PC-3 (cell line): ENCODE results near the gene CDC34. TPM values are rescaled to one million over a fixed set of nuclear protein-coding genes. Genes with fewer than 3 reads are reported as not detected.

Experiments used
- ATAC-seq: fragments of 200-7000 bp; cut with Tn5 transposase; 2 replicates; pipeline ENCODE4 v1.9.1; 2020; ENCODE audit warnings: mild to moderate bottlenecking, moderate library complexity
- BruUV-seq: library from RNA; stranded (reverse); fragments of 400-500 nt; replicated peaks from 2 replicates; lab custom pipeline; 2021; lab: Mats Ljungman, UMichigan
- CTCF ChIA-PET: fragments of 300-600 bp; sonication (Branson Sonifier 250); formaldehyde crosslinking; loops from one replicate; lab custom pipeline; 2022; ENCODE audit warnings: antibody characterized with exemption; lab: Charles Lee
- POLR2A ChIA-PET: fragments of 300-600 bp; sonication (Branson Sonifier 250); formaldehyde crosslinking; loops from one replicate; lab custom pipeline; 2022; ENCODE audit warnings: antibody characterized with exemption; ENCODE audit not compliant: unreplicated experiment; lab: Charles Lee
- DNase-seq: peaks from one replicate; pipeline ENCODE4 v3.0.0-alpha.2; 2015
- H2AFZ ChIP-seq: fragments of 300-600 bp; sonication (generic); 2 replicates; pipeline ENCODE4 v1.6.0; 2016; ENCODE audit warnings: antibody characterized with exemption, low read length
- H3F3A ChIP-seq: fragments of 300-600 bp; sonication (generic); one replicate; pipeline ENCODE4 v1.6.0; 2017; ENCODE audit warnings: antibody characterized with exemption, low read length, control low read depth, mild to moderate bottlenecking; ENCODE audit not compliant: unreplicated experiment
- H3K27ac ChIP-seq: fragments of 300-600 bp; sonication (generic); 2 replicates; pipeline ENCODE4 v1.5.1; 2016; ENCODE audit warnings: mild to moderate bottlenecking, low read length
- H3K27me3 ChIP-seq: fragments of 300-600 bp; sonication (generic); 2 replicates; pipeline ENCODE4 v1.6.1; 2016; ENCODE audit warnings: low read length, mixed read lengths
- H3K36me3 ChIP-seq: fragments of 300-600 bp; sonication (generic); 2 replicates; pipeline ENCODE4 v1.6.1; 2016; ENCODE audit warnings: low read depth, mixed run types, low read length, mixed read lengths
- H3K4me1 ChIP-seq: fragments of 300-600 bp; sonication (generic); 2 replicates; pipeline ENCODE4 v1.5.1; 2016; ENCODE audit warnings: low read length; ENCODE audit not compliant: insufficient read depth
- H3K4me2 ChIP-seq: fragments of 300-600 bp; sonication (generic); 2 replicates; pipeline ENCODE4 v1.6.0; 2016; ENCODE audit warnings: low read length
- H3K4me3 ChIP-seq: fragments of 300-600 bp; sonication (generic); 2 replicates; pipeline ENCODE4 v1.5.1; 2016; ENCODE audit warnings: mild to moderate bottlenecking, low read length, mixed read lengths
- H3K79me2 ChIP-seq: fragments of 300-600 bp; sonication (generic); 2 replicates; pipeline ENCODE4 v1.6.1; 2017; ENCODE audit warnings: low read length, mixed read lengths
- H3K9ac ChIP-seq: fragments of 300-600 bp; sonication (generic); 2 replicates; pipeline ENCODE4 v1.6.0; 2016; ENCODE audit warnings: mild to moderate bottlenecking, low read length
- H3K9me2 ChIP-seq: fragments of 300-600 bp; sonication (generic); replicated peaks from 2 replicates; pipeline ENCODE4 v1.6.1; 2016; ENCODE audit warnings: mixed run types, low read length, mixed read lengths
- H3K9me3 ChIP-seq: fragments of 300-600 bp; sonication (generic); 2 replicates; pipeline ENCODE4 v1.6.1; 2016; ENCODE audit warnings: low read length, mixed read lengths
- H4K20me1 ChIP-seq: fragments of 300-600 bp; sonication (generic); 2 replicates; pipeline ENCODE4 v1.6.1; 2016; ENCODE audit warnings: low read length, mixed read lengths
- EZH2 ChIP-seq: fragments of 300-600 bp; sonication (generic); IDR thresholded peaks from one replicate; pipeline ENCODE4 v1.6.1; 2017; ENCODE audit warnings: antibody characterized with exemption, mild to moderate bottlenecking, low read length; ENCODE audit not compliant: unreplicated experiment
- EZH2phosphoT487 ChIP-seq: fragments of 300-600 bp; sonication (generic); IDR thresholded peaks from 2 replicates; pipeline ENCODE4 v1.6.1; 2018; ENCODE audit warnings: mild to moderate bottlenecking, antibody characterized with exemption, low read length, borderline replicate concordance
- intact Hi-C: fragments of 100-400 bp; cut with micrococcal nuclease; formaldehyde crosslinking; loops from 2 replicates; pipeline ENCODE4 v1.9.0; 2023
- total RNA-seq: library from RNA; depleted of rRNA; stranded (reverse); fragments of >200 nt; gene quantifications from 2 replicates; pipeline ENCODE4 v1.2.3, GENCODE V29; 2014
- TF ChIP-seq, protein P1 (sequence below): fragments of 300-600 bp; sonication (generic); conservative IDR thresholded peaks from 2 replicates; pipeline ENCODE4 v1.5.1; 2017; ENCODE audit warnings: antibody characterized with exemption, low read depth, mild to moderate bottlenecking, low read length

Gene CDC34
- total RNA-seq, 1 experiment from 2014 or later = 119 TPM

DNA sequence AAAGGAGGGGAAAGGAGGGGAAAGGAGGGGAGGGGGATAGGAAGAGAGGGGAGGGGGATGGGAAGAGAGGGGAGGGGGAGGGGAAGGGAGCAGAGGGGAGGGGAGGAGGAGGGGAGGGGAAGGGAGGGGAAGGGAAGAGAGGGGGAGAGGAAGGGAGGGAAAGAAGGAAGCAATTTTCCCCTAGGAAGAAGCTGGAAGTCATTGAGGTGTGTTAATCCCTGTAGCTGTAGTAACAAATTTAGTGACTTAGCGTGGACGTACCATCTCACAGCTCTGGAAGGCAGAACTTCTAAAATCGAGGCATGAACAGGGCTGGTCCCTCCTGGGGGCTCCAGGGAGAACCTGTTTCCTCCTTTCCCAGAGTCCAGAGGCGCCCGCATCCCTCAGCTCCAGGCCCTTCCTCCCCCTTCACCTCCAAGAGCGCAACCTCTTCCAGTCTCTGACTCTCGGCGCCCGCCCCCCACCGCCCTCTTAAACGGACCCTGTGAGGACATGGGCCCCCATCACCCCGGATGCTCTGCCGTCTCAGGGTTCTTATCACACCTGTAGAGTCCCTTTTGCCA is 5.6 kb upstream of the CDC34 start:
- intact Hi-C loops = no loop called here
- H3K36me3 ChIP-seq = no peaks in the 10 kb centered on the region
- no peak overlapping the region for H3K4me3 ChIP-seq
- H3K4me2 ChIP-seq = no peak overlapping the region
- H3K27me3 ChIP-seq = no peaks in the 10 kb centered on the region
- no peaks in the 10 kb centered on the region for H3K9me2 ChIP-seq
- POLR2A ChIA-PET = no interaction called here
- H3K9me3 ChIP-seq = no peaks in the 10 kb centered on the region
- no peak for TF ChIP-seq EZH2
- TF ChIP-seq EZH2phosphoT487 = no peak
- TF ChIP-seq, protein P1, sequence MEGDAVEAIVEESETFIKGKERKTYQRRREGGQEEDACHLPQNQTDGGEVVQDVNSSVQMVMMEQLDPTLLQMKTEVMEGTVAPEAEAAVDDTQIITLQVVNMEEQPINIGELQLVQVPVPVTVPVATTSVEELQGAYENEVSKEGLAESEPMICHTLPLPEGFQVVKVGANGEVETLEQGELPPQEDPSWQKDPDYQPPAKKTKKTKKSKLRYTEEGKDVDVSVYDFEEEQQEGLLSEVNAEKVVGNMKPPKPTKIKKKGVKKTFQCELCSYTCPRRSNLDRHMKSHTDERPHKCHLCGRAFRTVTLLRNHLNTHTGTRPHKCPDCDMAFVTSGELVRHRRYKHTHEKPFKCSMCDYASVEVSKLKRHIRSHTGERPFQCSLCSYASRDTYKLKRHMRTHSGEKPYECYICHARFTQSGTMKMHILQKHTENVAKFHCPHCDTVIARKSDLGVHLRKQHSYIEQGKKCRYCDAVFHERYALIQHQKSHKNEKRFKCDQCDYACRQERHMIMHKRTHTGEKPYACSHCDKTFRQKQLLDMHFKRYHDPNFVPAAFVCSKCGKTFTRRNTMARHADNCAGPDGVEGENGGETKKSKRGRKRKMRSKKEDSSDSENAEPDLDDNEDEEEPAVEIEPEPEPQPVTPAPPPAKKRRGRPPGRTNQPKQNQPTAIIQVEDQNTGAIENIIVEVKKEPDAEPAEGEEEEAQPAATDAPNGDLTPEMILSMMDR = no peak
- H4K20me1 ChIP-seq = no peaks in the 10 kb centered on the region
- no peaks in the 10 kb centered on the region for H3F3A ChIP-seq
- H3K79me2 ChIP-seq = no peaks in the 10 kb centered on the region
- no peak overlapping the region for H2AFZ ChIP-seq
- H3K27ac ChIP-seq = no peak overlapping the region
- no peak for DNase-seq
- H3K4me1 ChIP-seq = no peaks in the 10 kb centered on the region
- H3K9ac ChIP-seq = no peak overlapping the region
- no peak for ATAC-seq
- BruUV-seq = no TSS peak
- CTCF ChIA-PET = no interaction called here

DNA sequence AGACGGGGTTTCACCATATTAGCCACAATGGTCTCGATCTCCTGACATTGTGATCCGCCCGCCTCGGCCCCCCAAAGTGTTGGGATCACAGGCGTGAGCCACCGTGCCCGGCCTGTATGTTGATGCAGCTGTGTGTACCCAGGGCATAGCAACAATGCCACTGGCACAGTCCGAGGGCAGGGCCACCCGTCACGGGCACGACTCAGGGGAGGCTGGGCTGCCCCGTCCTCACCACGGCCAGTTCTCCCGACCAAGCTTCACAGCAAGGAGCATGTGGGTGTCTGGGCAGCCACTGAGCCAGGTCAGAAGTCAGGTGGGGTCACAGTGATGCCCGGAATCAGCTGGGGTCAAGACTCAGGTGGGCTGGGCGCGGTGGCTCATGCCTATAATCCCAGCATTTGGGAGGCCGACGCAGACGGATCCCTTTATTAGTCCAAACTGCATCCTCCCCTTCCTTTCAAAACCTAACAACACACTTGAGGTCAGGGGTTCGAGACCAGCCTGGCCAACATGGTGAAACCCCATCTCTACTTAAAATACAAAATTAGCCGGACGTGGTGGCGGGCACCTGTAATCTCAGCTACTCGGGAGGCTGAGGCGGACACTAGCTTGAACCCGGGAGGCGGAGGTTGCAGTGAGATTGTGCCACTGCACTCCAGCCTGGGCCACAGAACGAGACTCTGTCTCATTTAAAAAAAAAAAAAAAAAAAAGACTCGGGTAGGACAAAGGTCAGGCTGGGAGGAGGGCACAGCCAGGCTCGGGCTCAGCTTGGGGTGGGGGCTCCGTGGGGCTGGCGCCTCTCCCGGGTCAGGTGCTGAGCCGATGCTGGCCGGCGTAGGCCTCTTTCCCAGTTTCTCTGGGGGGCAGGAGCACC is 1.2 kb upstream of the CDC34 start:
- CTCF ChIA-PET = no interaction called here
- H3K36me3 ChIP-seq = no peaks in the 10 kb centered on the region
- H3K4me1 ChIP-seq = peaks cover 19% of the 10 kb centered on the region
- TF ChIP-seq EZH2 = no peak
- TF ChIP-seq, protein P1 = no peak
- TF ChIP-seq EZH2phosphoT487 = no peak
- POLR2A ChIA-PET = no interaction called here
- TSS peak; percentile 88 for BruUV-seq
- H3K79me2 ChIP-seq = peaks cover 33% of the 10 kb centered on the region
- H3K9me2 ChIP-seq = no peaks in the 10 kb centered on the region
- peak overlapping the region; percentile 81 for H3K9ac ChIP-seq
- peak overlapping the region; percentile 77 for H3K4me3 ChIP-seq
- no peaks in the 10 kb centered on the region for H3K27me3 ChIP-seq
- peak overlapping the region; percentile 89 for H2AFZ ChIP-seq
- H4K20me1 ChIP-seq = peaks cover 17% of the 10 kb centered on the region
- 0 out of 2 replicates have a peak overlapping the region, but pooled peaks have one; percentile 32 for H3K27ac ChIP-seq
- DNase-seq = no peak
- no peak for ATAC-seq
- H3F3A ChIP-seq = no peaks in the 10 kb centered on the region
- peak overlapping the region; percentile 86 for H3K4me2 ChIP-seq
- H3K9me3 ChIP-seq = no peaks in the 10 kb centered on the region
- intact Hi-C loops = no loop called here
